ENCODE data around the gene MYO3B.
"Not testable (repeated sequence)": the region's sequence is repeated elsewhere in the genome, so short reads cannot be mapped to it uniquely, and the experiment has no call there.

The MYO3B gene

GRCh38 chr2:170464268-170464667 lies 286.3 kb downstream of the MYO3B start:
- H3K4me1 Mint-ChIP-seq (ENCODE audit: low read depth in 2 of 2) = no peaks in the 10 kb centered on the region
- H3K4me3 Mint-ChIP-seq = no peak overlapping the region
- no peak for ATAC-seq (replicated peaks)
- no peak overlapping the region for H3K27ac Mint-ChIP-seq
- H3K27me3 Mint-ChIP-seq = no peaks in the 10 kb centered on the region
- no peaks in the 10 kb centered on the region for H3K9me3 Mint-ChIP-seq
- no peak for DNase-seq
- H3K36me3 Mint-ChIP-seq (ENCODE audit: insufficient read depth) = peaks cover 2% of the 10 kb centered on the region

- Mint-ChIP-seq H3K36me3 (ENCODE audit: insufficient read depth) (peaks cover 2% of the 10 kb centered on the region), H3K4me1 (ENCODE audit: low read depth in 2 of 2) (no peaks in the 10 kb centered on the region), H3K27ac (no peak overlapping the region), H3K4me3 (no peak overlapping the region), H3K27me3 (no peaks in the 10 kb centered on the region), H3K9me3 (no peaks in the 10 kb centered on the region)
- DNase-seq = no peak
- ATAC-seq (replicated peaks) = no peak
Measured at GRCh38 chr2:170465241-170465640, 287.3 kb downstream of the MYO3B start.

- Mint-ChIP-seq H3K4me1 (ENCODE audit: low read depth in 2 of 2) (no peaks in the 10 kb centered on the region), H3K27me3 (no peaks in the 10 kb centered on the region), H3K9me3 (no peaks in the 10 kb centered on the region), H3K36me3 (ENCODE audit: insufficient read depth) (peaks cover 2% of the 10 kb centered on the region), H3K27ac (no peak overlapping the region), H3K4me3 (no peak overlapping the region)
- ATAC-seq (replicated peaks) (no peak), DNase-seq (no peak)
Measured at GRCh38 chr2:170466632-170467031, 288.7 kb downstream of the MYO3B start.

GRCh38 chr2:170467568-170468422 lies 289.8 kb downstream of the MYO3B start:
- H3K27me3 Mint-ChIP-seq = no peaks in the 10 kb centered on the region
- H3K4me3 Mint-ChIP-seq = no peak overlapping the region
- no peaks in the 10 kb centered on the region for H3K9me3 Mint-ChIP-seq
- DNase-seq (no peak), ATAC-seq (replicated peaks) (no peak)
- no peak overlapping the region for H3K27ac Mint-ChIP-seq
- no peaks in the 10 kb centered on the region for H3K4me1 Mint-ChIP-seq (ENCODE audit: low read depth in 2 of 2)
- peaks cover 2% of the 10 kb centered on the region for H3K36me3 Mint-ChIP-seq (ENCODE audit: insufficient read depth)

- no peak for ATAC-seq (replicated peaks)
- peaks cover 0 to 3% of the 10 kb centered on the region in 2 donors for H3K27me3 Mint-ChIP-seq
Measured at GRCh38 chr2:170468557-170468956, 290.6 kb downstream of the MYO3B start.

GRCh38 chr2:170472498-170472897 lies 294.6 kb downstream of the MYO3B start:
- H3K27ac Mint-ChIP-seq; H3K9me3 Mint-ChIP-seq; ATAC-seq (replicated peaks); H3K36me3 Mint-ChIP-seq (ENCODE audit: insufficient read depth); H3K27me3 Mint-ChIP-seq; DNase-seq; H3K4me3 Mint-ChIP-seq; H3K4me1 Mint-ChIP-seq (ENCODE audit: low read depth in 2 of 2): not testable (repeated sequence)

More at GRCh38 chr2:170468557-170468956, 290.6 kb downstream of the MYO3B start:
- peaks cover 2% of the 10 kb centered on the region for H3K36me3 Mint-ChIP-seq (ENCODE audit: insufficient read depth)
- H3K9me3 Mint-ChIP-seq = no peaks in the 10 kb centered on the region
- no peak overlapping the region for H3K4me3 Mint-ChIP-seq
- H3K4me1 Mint-ChIP-seq (ENCODE audit: low read depth in 2 of 2) = no peaks in the 10 kb centered on the region
- no peak overlapping the region for H3K27ac Mint-ChIP-seq
- no peak for DNase-seq

GRCh38 chr2:170475878-170476277 lies 297.9 kb downstream of the MYO3B start:
- H3K4me3 Mint-ChIP-seq = no peak overlapping the region
- H3K27ac Mint-ChIP-seq = no peak overlapping the region
- peaks cover 6 to 9% of the 10 kb centered on the region in 2 donors for H3K27me3 Mint-ChIP-seq
- DNase-seq (no peak), ATAC-seq (replicated peaks) (no peak)
- no peaks in the 10 kb centered on the region for H3K9me3 Mint-ChIP-seq
- H3K36me3 Mint-ChIP-seq (ENCODE audit: insufficient read depth) = no peaks in the 10 kb centered on the region
- H3K4me1 Mint-ChIP-seq (ENCODE audit: low read depth in 2 of 2) = peaks cover 0 to 2% of the 10 kb centered on the region in 2 donors

GRCh38 chr2:170477630-170478029 lies 299.7 kb downstream of the MYO3B start:
- H3K27me3 Mint-ChIP-seq = peaks cover 6 to 9% of the 10 kb centered on the region in 2 donors
- no peak for ATAC-seq (replicated peaks)

GRCh38 chr2:170481201-170481600 lies 303.3 kb downstream of the MYO3B start:
- H3K9me3 Mint-ChIP-seq = no peaks in the 10 kb centered on the region
- H3K36me3 Mint-ChIP-seq (ENCODE audit: insufficient read depth) = no peaks in the 10 kb centered on the region
- peaks cover 0 to 6% of the 10 kb centered on the region in 2 donors for H3K27me3 Mint-ChIP-seq
- DNase-seq = no peak
- no peak for ATAC-seq (replicated peaks)
- no peak overlapping the region for H3K4me3 Mint-ChIP-seq
- no peak overlapping the region for H3K27ac Mint-ChIP-seq
- H3K4me1 Mint-ChIP-seq (ENCODE audit: low read depth in 2 of 2) = no peaks in the 10 kb centered on the region

More at GRCh38 chr2:170477630-170478029, 299.7 kb downstream of the MYO3B start:
- no peak for DNase-seq
- no peak overlapping the region for H3K27ac Mint-ChIP-seq
- H3K36me3 Mint-ChIP-seq (ENCODE audit: insufficient read depth) = no peaks in the 10 kb centered on the region
- no peak overlapping the region for H3K4me3 Mint-ChIP-seq
- H3K9me3 Mint-ChIP-seq = no peaks in the 10 kb centered on the region
- H3K4me1 Mint-ChIP-seq (ENCODE audit: low read depth in 2 of 2) = peaks cover 0 to 2% of the 10 kb centered on the region in 2 donors

- Mint-ChIP-seq H3K4me3 (no peak overlapping the region), H3K9me3 (no peaks in the 10 kb centered on the region), H3K27me3 (no peaks in the 10 kb centered on the region), H3K4me1 (ENCODE audit: low read depth in 2 of 2) (no peaks in the 10 kb centered on the region), H3K27ac (no peak overlapping the region), H3K36me3 (ENCODE audit: insufficient read depth) (no peaks in the 10 kb centered on the region)
- no peak for DNase-seq
- ATAC-seq (replicated peaks) = no peak
Measured at GRCh38 chr2:170484552-170484951, 306.6 kb downstream of the MYO3B start.

GRCh38 chr2:170485254-170486026 lies 307.5 kb downstream of the MYO3B start:
- Mint-ChIP-seq H3K27me3 (no peaks in the 10 kb centered on the region), H3K4me3 (no peak overlapping the region), H3K27ac (no peak overlapping the region), H3K36me3 (ENCODE audit: insufficient read depth) (no peaks in the 10 kb centered on the region), H3K9me3 (no peaks in the 10 kb centered on the region), H3K4me1 (ENCODE audit: low read depth in 2 of 2) (no peaks in the 10 kb centered on the region)
- no peak for DNase-seq
- no peak for ATAC-seq (replicated peaks)

- Mint-ChIP-seq H3K9me3 (no peaks in the 10 kb centered on the region), H3K36me3 (ENCODE audit: insufficient read depth) (no peaks in the 10 kb centered on the region), H3K4me3 (no peak overlapping the region), H3K4me1 (ENCODE audit: low read depth in 2 of 2) (no peaks in the 10 kb centered on the region), H3K27ac (no peak overlapping the region), H3K27me3 (no peaks in the 10 kb centered on the region)
- no peak for DNase-seq
- no peak for ATAC-seq (replicated peaks)
Measured at GRCh38 chr2:170486730-170487129, 308.8 kb downstream of the MYO3B start.

- Mint-ChIP-seq H3K4me3 (no peak overlapping the region), H3K27ac (no peak overlapping the region), H3K27me3 (peaks cover 0 to 9% of the 10 kb centered on the region in 2 donors), H3K9me3 (no peaks in the 10 kb centered on the region), H3K36me3 (ENCODE audit: insufficient read depth) (no peaks in the 10 kb centered on the region), H3K4me1 (ENCODE audit: low read depth in 2 of 2) (no peaks in the 10 kb centered on the region)
- DNase-seq (no peak), ATAC-seq (replicated peaks) (no peak)
Measured at GRCh38 chr2:170488807-170489206, 310.9 kb downstream of the MYO3B start.

GRCh38 chr2:170492010-170492409 lies 314.1 kb downstream of the MYO3B start:
- Mint-ChIP-seq H3K4me1 (ENCODE audit: low read depth in 2 of 2) (no peaks in the 10 kb centered on the region), H3K27me3 (peaks cover 15 to 26% of the 10 kb centered on the region in 2 donors), H3K27ac (no peak overlapping the region), H3K9me3 (no peaks in the 10 kb centered on the region), H3K36me3 (ENCODE audit: insufficient read depth) (no peaks in the 10 kb centered on the region), H3K4me3 (no peak overlapping the region)
- ATAC-seq (replicated peaks) = no peak
- DNase-seq = no peak

Measured in effector memory CD8-positive, alpha-beta T cell (primary cell).